Subcutaneous adipose tissue (tissue), 4 donors: Measurements from ENCODE around the gene SAMM50. TPM values are rescaled to one million over a fixed set of nuclear protein-coding genes. Genes with fewer than 3 reads are reported as not detected.

ENCODE experiments used
- total RNA-seq, 4 donors: library from RNA; depleted of rRNA; stranded (reverse); fragments of >200 nt; gene quantifications; one replicate each; pipeline ENCODE4 v1.1.0, GENCODE V29; 2016
- TF ChIP-seq, protein P1 (sequence below): fragments of 450-650 bp; IDR thresholded peaks from one replicate; pipeline ENCODE4 v1.5.1; 2016; ENCODE audit warnings: low read depth, mild to moderate bottlenecking, control low read depth, antibody characterized with exemption, moderate library complexity

SAMM50 gene
- total RNA-seq, 4 donors from 2014 or later, result 31.3 to 54.1 (median 42.2) TPM

DNA sequence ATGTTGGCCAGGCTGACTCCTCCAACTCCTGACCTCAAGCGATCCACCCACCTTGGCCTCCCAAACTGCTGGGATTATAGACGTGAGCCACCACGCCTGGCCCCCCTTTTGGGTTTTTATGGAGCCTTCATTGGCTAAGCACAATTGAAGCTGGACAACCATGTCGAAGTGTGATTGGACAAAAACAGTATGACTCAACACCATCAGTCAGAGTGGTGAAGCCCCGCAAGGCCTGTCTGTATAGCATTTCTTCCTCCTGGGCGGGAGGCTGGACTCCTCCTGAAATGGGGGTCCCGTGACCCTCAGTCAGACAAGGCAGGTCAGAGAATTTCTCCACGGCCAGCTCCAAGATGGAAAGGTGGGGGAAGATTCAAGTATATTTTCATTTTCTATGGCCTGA is 65.7 kb downstream of the SAMM50 start:
- TF ChIP-seq, protein P1, sequence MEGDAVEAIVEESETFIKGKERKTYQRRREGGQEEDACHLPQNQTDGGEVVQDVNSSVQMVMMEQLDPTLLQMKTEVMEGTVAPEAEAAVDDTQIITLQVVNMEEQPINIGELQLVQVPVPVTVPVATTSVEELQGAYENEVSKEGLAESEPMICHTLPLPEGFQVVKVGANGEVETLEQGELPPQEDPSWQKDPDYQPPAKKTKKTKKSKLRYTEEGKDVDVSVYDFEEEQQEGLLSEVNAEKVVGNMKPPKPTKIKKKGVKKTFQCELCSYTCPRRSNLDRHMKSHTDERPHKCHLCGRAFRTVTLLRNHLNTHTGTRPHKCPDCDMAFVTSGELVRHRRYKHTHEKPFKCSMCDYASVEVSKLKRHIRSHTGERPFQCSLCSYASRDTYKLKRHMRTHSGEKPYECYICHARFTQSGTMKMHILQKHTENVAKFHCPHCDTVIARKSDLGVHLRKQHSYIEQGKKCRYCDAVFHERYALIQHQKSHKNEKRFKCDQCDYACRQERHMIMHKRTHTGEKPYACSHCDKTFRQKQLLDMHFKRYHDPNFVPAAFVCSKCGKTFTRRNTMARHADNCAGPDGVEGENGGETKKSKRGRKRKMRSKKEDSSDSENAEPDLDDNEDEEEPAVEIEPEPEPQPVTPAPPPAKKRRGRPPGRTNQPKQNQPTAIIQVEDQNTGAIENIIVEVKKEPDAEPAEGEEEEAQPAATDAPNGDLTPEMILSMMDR, result no peak

DNA sequence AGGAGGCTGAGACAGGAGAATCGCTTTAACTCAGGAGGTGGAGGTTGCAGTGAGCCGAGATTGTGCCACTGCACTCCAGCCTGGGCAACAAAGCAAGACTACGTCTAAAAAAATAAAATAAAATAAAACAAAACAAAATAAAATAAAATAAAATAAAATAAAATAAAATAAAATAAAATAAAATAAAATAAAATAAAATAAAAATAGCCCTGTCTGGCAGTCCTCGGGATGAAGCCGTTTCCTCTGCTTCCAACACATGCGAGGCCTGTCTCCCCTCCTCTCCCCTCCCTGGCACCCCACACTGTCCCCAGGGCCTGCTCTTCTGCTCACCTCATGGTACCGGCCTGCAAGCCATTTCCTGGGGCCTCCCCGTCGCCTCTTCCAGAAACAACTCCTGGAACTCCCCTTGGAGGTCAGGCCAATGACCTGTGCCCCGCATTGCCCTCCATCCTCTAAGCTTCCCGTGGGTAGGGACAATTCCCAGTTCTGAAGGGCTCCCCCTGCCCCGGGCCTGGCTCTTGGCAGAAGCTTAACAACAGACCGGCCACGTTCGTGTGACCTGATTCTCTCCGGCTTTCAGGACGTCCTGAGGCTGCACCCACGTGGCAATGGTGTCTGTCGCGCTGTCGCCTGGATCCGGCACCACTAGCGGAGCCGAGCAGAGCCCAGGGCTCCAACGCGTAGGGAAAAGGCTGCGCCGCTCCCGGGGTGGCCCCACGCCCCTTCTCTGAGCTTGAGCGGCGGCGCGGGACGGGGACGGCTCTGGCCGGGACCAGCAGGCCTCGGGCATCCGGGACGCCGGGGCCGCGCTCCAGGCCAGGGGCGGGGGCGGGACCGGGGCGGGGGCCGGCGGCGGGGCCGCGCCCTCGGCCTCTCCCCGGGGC is 68.4 kb downstream of the SAMM50 start:
- TF ChIP-seq, protein P1, result no peak

DNA sequence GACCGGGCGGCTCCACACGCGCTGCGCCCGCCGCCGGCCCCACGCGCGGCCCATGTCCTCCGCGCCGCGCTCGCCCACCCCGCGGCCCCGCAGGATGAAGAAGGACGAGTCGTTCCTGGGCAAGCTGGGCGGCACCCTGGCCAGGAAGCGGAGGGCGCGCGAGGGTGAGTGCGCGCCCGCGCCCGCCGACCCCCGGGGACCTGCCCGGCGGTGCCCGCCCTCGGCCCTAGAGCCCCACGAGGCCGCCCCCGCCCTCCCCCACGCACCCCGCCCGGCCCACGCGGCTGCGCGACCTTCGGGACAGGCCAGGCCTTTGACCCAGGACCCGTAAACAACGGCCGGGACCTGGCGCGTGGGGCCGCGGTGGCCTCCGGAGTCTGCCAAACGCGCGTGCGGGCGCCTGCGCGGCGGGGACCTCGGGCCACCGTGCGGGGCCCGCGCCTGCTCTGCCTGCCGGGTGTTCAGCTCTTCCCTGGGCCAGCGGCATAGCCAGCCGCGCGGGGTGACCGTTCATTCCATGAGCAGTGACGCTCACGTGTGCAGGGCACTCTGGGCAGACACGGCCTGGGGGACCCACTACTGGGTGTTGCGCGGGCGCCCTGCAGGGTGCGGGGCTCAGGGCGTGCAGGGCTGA is 69.2 kb downstream of the SAMM50 start, which contains the start of gene PARVB:
PARVB (plus strand) TSS at position 15 of the 634 bp plus-strand sequence; CDS start at position 53, 38 bp downstream.
- TF ChIP-seq, protein P1, result no peak

DNA sequence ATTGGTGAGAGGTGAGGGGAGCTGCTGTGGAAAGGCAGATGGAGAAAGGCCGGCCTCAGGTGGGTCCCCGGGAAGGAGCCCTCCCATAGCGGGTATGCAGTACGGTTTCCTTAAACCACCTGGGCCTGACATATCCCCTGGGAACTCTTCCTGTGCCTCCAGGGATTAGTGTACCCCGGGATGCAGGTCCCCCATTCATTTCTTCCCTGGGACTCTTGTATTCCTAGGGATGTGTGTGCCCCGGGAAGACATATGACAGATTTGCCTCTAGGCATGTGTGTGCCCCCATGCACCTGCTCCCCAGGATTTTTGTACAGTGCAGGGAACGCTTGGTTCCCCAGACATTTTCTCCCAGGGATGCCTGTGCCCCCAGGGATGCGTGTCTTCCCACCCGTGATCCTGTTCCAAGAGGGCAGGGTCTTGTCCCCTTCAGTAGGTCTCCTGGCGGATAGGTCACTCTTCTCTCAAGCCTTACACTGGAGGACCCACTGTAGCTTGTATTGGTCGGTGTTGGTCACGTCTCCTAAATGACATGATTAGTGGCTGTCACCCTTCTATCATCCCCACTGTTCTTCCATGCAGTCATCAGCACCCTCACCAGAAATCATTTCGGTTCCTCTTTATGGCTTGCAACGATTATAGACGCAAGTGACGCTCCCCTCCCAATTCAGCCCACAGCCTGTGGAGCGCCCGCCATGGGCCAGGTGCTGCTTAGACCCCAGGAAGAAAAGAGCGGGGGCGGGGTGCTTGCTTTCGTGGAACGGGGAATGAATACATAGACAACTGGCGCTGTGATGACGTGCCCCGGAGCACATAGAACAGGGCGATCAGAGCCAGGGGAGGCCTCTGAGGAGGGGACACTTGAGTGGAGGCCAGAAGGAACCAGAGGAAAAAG is 70.2 kb downstream of the SAMM50 start:
- TF ChIP-seq, protein P1, result no peak

DNA sequence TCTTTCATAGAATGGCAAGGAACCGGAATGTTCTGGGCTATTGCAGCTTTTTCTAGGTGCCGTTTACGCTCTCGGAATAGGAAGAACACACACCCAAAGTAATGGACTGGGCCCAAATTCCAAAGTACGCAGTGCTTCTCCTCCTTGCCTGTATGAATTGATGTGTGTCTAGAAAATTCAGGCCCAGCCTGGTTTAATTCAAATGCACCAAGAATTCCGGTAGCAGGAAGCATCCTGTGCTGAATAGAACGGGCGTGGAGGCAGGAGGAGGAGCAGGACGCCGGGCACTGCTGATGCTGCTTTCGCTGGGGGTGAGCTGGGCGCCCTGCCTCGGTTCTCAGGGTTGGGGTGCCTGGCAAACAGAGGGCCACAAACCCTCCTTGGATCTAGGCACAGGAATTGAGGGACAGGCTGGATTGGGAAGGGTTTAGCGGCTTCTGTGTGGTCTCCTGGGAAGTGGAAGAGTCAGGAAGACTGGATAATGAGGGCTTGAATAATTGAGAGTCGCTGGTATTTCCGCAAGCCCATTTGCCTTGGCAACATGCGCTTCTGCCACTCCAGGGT is 70.9 kb downstream of the SAMM50 start:
- TF ChIP-seq, protein P1, result no peak

DNA sequence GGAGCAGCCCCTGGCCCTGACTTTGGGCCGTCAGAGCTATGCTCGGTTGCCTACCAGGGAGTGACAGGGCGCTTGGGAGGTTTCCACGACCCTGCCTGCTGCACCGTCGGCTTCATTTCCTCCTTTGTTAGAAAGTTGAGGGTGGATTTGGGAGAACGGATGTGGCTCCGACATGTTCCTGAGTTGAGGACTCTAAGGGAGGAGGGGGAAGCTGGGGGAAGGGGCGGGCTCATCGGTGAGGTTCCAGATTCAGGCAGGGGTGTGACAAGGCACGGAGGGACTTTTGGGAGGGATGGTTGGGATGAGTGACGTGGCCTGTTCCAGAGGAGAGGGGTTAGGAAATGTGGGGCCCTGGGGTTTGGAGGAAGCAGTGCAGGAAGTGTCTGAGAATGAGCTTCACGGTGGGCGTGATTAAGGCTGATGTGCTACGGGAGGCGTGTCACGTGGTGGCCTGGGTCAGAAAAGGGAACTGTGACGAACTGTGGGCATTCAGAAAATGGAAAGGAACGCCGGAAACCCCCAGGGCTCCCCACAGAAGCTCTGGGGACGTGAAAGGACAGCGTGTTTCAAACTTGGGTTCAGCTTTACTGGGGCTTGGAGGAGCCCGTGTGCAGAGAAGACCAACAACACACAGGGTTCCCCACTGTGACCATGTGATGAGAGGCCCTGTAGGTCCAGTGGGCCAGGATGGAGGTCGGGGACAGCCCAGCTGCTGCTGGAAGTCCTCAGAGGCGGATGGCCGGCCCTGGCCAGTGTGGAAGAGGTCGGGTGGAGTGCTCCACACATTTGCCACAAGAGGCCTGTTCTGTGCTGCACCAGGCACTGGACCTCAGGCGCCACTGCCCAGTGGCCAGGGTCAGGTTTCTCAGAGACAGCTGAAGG is 71.6 kb downstream of the SAMM50 start:
- TF ChIP-seq, protein P1, result no peak
